DND-41 (cell line): ENCODE results near the gene EDN2.

Experiments
- ATAC-seq: fragments of 200-7000 bp; cut with Tn5 transposase; 3 replicates; pipeline ENCODE4 v1.9.1; 2021; ENCODE audit warnings: low read depth; ENCODE audit not compliant: insufficient read depth
- DNase-seq: peaks from one replicate; pipeline ENCODE4 v3.0.0-alpha.2; 2020
- H2AFZ ChIP-seq: 2 replicates; pipeline ENCODE4 v1.6.0; 2012; ENCODE audit warnings: low read depth, low read length
- H3K27ac ChIP-seq: 2 replicates; pipeline ENCODE4 v1.5.1; 2012; ENCODE audit warnings: low read length, inconsistent platforms
- H3K27me3 ChIP-seq: fragments of 200-600 bp; sonication (generic); 2 replicates; pipeline ENCODE4 v1.6.0; 2012; ENCODE audit warnings: low read length, mild to moderate bottlenecking, inconsistent platforms; ENCODE audit not compliant: insufficient read depth, poor library complexity
- H3K36me3 ChIP-seq: 2 replicates; pipeline ENCODE4 v1.5.1; 2012; ENCODE audit warnings: low read length, inconsistent platforms; ENCODE audit not compliant: insufficient read depth
- H3K4me1 ChIP-seq: 2 replicates; pipeline ENCODE4 v1.5.1; 2012; ENCODE audit warnings: mild to moderate bottlenecking, low read length; ENCODE audit not compliant: insufficient read depth
- H3K4me2 ChIP-seq: 2 replicates; pipeline ENCODE4 v1.6.0; 2012; ENCODE audit warnings: mild to moderate bottlenecking, moderate library complexity, low read length, inconsistent platforms; ENCODE audit not compliant: insufficient read depth
- H3K4me3 ChIP-seq, 2 experiments: fragments of 200-600 bp in 1 of 2; shearing (Covaris generic) in 1 of 2; 2 replicates each; pipeline ENCODE4 v1.5.1; 2012 to 2016; ENCODE audit warnings: inconsistent platforms in 2 of 2, low read length in 2 of 2, mild to moderate bottlenecking in 2 of 2, low read depth in 1 of 2, moderate library complexity in 1 of 2
- H3K79me2 ChIP-seq: 2 replicates; pipeline ENCODE4 v1.6.0; 2012; ENCODE audit warnings: low read length, inconsistent platforms; ENCODE audit not compliant: insufficient read depth
- H3K9ac ChIP-seq: 2 replicates; pipeline ENCODE4 v1.6.0; 2012; ENCODE audit warnings: low read depth, mild to moderate bottlenecking, inconsistent platforms, low read length, moderate library complexity
- H3K9me3 ChIP-seq: 2 replicates; pipeline ENCODE4 v1.5.1; 2012; ENCODE audit warnings: low read length, moderate library complexity, mild to moderate bottlenecking, inconsistent platforms; ENCODE audit not compliant: insufficient read depth, severe bottlenecking
- H4K20me1 ChIP-seq: 2 replicates; pipeline ENCODE4 v1.6.0; 2012; ENCODE audit warnings: low read length; ENCODE audit not compliant: insufficient read depth
- CTCF ChIP-seq: IDR thresholded peaks from 2 replicates; pipeline ENCODE4 v1.5.1; 2012; ENCODE audit warnings: borderline replicate concordance, low read length, moderate library complexity, mild to moderate bottlenecking; ENCODE audit not compliant: poor library complexity, severe bottlenecking; ENCODE audit errors: extremely low read depth
- EZH2 ChIP-seq: IDR thresholded peaks from 3 replicates; pipeline ENCODE4 v1.6.1; 2012; ENCODE audit warnings: borderline replicate concordance, low read depth, mild to moderate bottlenecking, moderate library complexity, low read length, inconsistent platforms; ENCODE audit not compliant: severe bottlenecking

EDN2 gene

GRCh38 chr1:41484402-41485241 is at the start of gene EDN2:
Gene EDN2, minus strand, starts transcription at chr1:41484683. Its CDS starts 82 bp downstream, at chr1:41484601.
- Histone ChIP-seq H3K4me2 (no peak within 1 kb of the TSS), H3K27ac (no peak within 1 kb of the TSS), H3K36me3 (no peaks in the 10 kb centered on the region), H3K9me3 (no peaks in the 10 kb centered on the region), H3K4me1 (0 out of 2 replicates have a peak, but pooled peaks cover 4% of the 10 kb centered on the region), H2AFZ (no peak within 1 kb of the TSS), H3K27me3 (peaks cover 4% of the 10 kb centered on the region), H3K79me2 (no peaks in the 10 kb centered on the region), H3K4me3 (no peak within 1 kb of the TSS), H3K9ac (no peak within 1 kb of the TSS), H4K20me1 (peaks cover 8% of the 10 kb centered on the region)
- DNase-seq (no peak), ATAC-seq (peak; percentile 52; the same call in 2 of the 3 replicates)
- peak; percentile 47 for TF ChIP-seq CTCF
- TF ChIP-seq EZH2: no peak

DNA sequence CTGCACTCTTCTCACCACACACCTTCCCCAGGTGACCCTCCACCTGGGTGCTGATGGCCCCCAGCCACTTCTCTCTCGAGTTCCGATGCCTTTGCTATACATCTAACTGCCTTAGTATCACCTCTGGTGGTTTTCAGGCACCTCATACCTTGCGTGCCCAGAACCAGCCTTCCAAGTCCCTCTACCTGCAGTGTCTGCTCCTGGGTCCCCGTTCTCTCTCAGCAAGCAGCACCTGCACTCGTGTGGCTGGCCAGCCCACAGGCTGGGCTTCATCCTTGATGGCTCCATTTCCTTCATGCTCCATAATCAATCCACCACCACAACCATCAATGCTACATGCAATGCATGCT is 49.2 kb upstream of the EDN2 start:
- Histone ChIP-seq H3K27me3 (no peaks in the 10 kb centered on the region), H3K9ac (no peak overlapping the region), H3K36me3 (peaks cover 75% of the 10 kb centered on the region), H3K9me3 (no peaks in the 10 kb centered on the region), H2AFZ (no peak overlapping the region), H3K4me3 (no peak overlapping the region), H4K20me1 (peaks cover 90% of the 10 kb centered on the region), H3K27ac (no peak overlapping the region), H3K4me1 (no peaks in the 10 kb centered on the region), H3K4me2 (no peak overlapping the region), H3K79me2 (peaks cover 81% of the 10 kb centered on the region)
- no peak for ATAC-seq
- TF ChIP-seq CTCF (no peak), EZH2 (no peak)
- no peak for DNase-seq

DNA sequence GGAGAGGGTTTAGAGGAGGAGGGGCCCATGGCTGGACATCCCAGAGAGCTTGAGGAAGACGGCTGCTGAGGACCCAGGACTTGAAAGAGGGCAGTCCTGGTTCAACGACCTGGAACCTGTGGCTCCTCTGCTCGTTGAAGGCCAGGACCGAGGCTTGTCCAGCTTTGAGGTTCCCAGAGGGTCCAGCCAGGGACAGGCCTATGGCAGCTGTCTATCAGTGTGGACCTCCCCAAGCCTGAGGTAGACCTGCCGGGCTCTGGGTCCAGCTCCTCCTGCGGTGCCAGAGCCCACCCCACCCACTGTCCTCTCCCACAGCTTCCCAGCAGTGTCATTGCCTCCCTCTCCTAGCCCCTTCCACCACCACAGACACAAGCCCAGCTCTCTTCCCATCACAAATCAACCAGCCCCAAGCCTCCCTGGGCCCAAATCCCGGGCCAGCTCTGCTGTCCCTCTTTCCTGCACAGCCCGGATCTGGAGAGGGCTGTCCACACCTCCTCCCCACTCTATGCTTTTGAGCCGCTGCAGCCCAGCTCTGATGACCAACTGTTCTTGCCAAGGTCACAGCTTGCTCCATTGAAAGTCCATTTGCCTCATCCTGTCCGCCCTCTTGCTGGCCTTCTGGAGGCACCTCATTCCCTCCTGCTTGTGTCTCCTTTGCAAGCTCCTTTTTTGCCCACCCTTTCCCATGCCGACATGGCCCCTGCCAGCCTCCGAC is 48.7 kb upstream of the EDN2 start:
- DNase-seq (no peak), ATAC-seq (no peak; the same call in 2 of the 3 replicates)
- Histone ChIP-seq H3K27me3 (no peaks in the 10 kb centered on the region), H3K4me2 (no peak overlapping the region), H3K9me3 (no peaks in the 10 kb centered on the region), H3K4me1 (no peaks in the 10 kb centered on the region), H3K27ac (no peak overlapping the region), H2AFZ (no peak overlapping the region), H3K9ac (no peak overlapping the region), H4K20me1 (peaks cover 88% of the 10 kb centered on the region), H3K4me3 (no peak overlapping the region), H3K79me2 (peaks cover 80% of the 10 kb centered on the region), H3K36me3 (peaks cover 70% of the 10 kb centered on the region)
- TF ChIP-seq EZH2: no peak
- TF ChIP-seq CTCF: no peak
